HEK293T (cell line): ENCODE data around the gene UNCX.
"Not testable (repeated sequence)": the region's sequence is repeated elsewhere in the genome, so short reads cannot be mapped to it uniquely, and the experiment has no call there.

ENCODE experiments used
- CTCF ChIA-PET: fragments of 350-600 bp; formaldehyde crosslinking; extraction: SDS; loops from one replicate; lab custom pipeline; 2021; ENCODE audit warnings: antibody characterized with exemption, inconsistent platforms; lab: Yijun Ruan, JAX
- POLR2A ChIA-PET: fragments of 350-600 bp; formaldehyde crosslinking; extraction: SDS; loops from one replicate; lab custom pipeline; 2020; ENCODE audit warnings: antibody characterized with exemption, inconsistent platforms; lab: Yijun Ruan, JAX
- DNase-seq: peaks from one replicate; pipeline ENCODE4 v3.0.0; 2012; ENCODE audit warnings: mixed read lengths; ENCODE audit errors: extremely low spot score
- ARNT ChIP-seq: fragments of 450-650 bp; IDR thresholded peaks from 2 replicates; pipeline ENCODE4 v1.6.1; 2017; ENCODE audit warnings: mild to moderate bottlenecking
- BHLHE40 ChIP-seq: fragments of 450-650 bp; IDR thresholded peaks from 2 replicates; pipeline ENCODE4 v1.6.1; 2016; ENCODE audit warnings: mild to moderate bottlenecking, moderate library complexity, borderline replicate concordance
- CTBP1 ChIP-seq: fragments of 450-650 bp; IDR thresholded peaks from 2 replicates; pipeline ENCODE4 v1.6.1; 2016; ENCODE audit warnings: borderline replicate concordance
- ELF4 ChIP-seq: fragments of 450-650 bp; IDR thresholded peaks from 2 replicates; pipeline ENCODE4 v1.6.1; 2017; ENCODE audit warnings: antibody characterized with exemption
- FOXA1 ChIP-seq: fragments of 450-650 bp; IDR thresholded peaks from 2 replicates; pipeline ENCODE4 v1.6.1; 2016; ENCODE audit warnings: mild to moderate bottlenecking
- FOXK2 ChIP-seq: fragments of 450-650 bp; IDR thresholded peaks from 2 replicates; pipeline ENCODE4 v1.6.1; 2016; ENCODE audit warnings: mild to moderate bottlenecking
- FOXM1 ChIP-seq: fragments of 450-650 bp; IDR thresholded peaks from 2 replicates; pipeline ENCODE4 v1.6.1; 2017; ENCODE audit warnings: mild to moderate bottlenecking, borderline replicate concordance
- HDGF ChIP-seq: fragments of 450-650 bp; IDR thresholded peaks from 2 replicates; pipeline ENCODE4 v1.6.1; 2017; ENCODE audit warnings: antibody characterized with exemption, borderline replicate concordance
- L3MBTL2 ChIP-seq: fragments of 450-650 bp; conservative IDR thresholded peaks from 2 replicates; pipeline ENCODE4 v1.6.1; 2016; ENCODE audit warnings: mild to moderate bottlenecking
- LEF1 ChIP-seq: fragments of 450-650 bp; IDR thresholded peaks from 2 replicates; pipeline ENCODE4 v1.6.1; 2017; ENCODE audit warnings: mild to moderate bottlenecking, borderline replicate concordance
- NFRKB ChIP-seq: fragments of 450-650 bp; IDR thresholded peaks from 2 replicates; pipeline ENCODE4 v1.6.1; 2016; ENCODE audit warnings: mild to moderate bottlenecking, moderate library complexity
- PKNOX1 ChIP-seq: fragments of 450-650 bp; IDR thresholded peaks from 2 replicates; pipeline ENCODE4 v1.6.1; 2016
- SP1 ChIP-seq: fragments of 450-650 bp; IDR thresholded peaks from 2 replicates; pipeline ENCODE4 v1.6.1; 2017
- SUZ12 ChIP-seq: fragments of 450-650 bp; IDR thresholded peaks from 2 replicates; pipeline ENCODE4 v1.6.1; 2016; ENCODE audit warnings: mild to moderate bottlenecking
- TARDBP ChIP-seq: fragments of 450-650 bp; IDR thresholded peaks from 2 replicates; pipeline ENCODE4 v1.6.1; 2016
- ZNF384 ChIP-seq: fragments of 450-650 bp; IDR thresholded peaks from 2 replicates; pipeline ENCODE4 v1.6.1; 2016

The UNCX gene

GRCh38 chr7:1232623-1233332 lies at the start of gene UNCX:
Gene UNCX, plus strand, starts transcription at chr7:1232872. Its CDS starts 146 bp downstream, at chr7:1233018.
- DNase-seq = no peak
- POLR2A ChIA-PET = interaction anchor here (0.6 kb wide), 1 partner anchor 22 kb away, joined by 3 read pairs; no protein-coding TSS in a partner anchor
- CTCF ChIA-PET = no interaction called here
- TF ChIP-seq PKNOX1 (no peak), HDGF (no peak), FOXA1 (no peak), FOXM1 (no peak), ELF4 (no peak), ZNF384 (no peak), FOXK2 (no peak), BHLHE40 (no peak), SUZ12 (no peak), LEF1 (no peak), CTBP1 (no peak), ARNT (no peak), NFRKB (no peak), SP1 (no peak), L3MBTL2 (no peak), TARDBP (no peak)

- TF ChIP-seq PKNOX1 (no peak), FOXK2 (no peak), CTBP1 (no peak), NFRKB (no peak), ARNT (no peak), SP1 (no peak), SUZ12 (no peak), FOXM1 (no peak), ZNF384 (no peak), FOXA1 (no peak), TARDBP (no peak), L3MBTL2 (no peak), LEF1 (no peak), HDGF (no peak), BHLHE40 (no peak), ELF4 (no peak)
- CTCF ChIA-PET = interaction anchor here (1.4 kb wide), 1 partner anchor 10 kb away, joined by 3 read pairs; no protein-coding TSS in a partner anchor
- POLR2A ChIA-PET = no interaction called here
- DNase-seq = no peak
Measured at GRCh38 chr7:1187127-1187526, 45.5 kb upstream of the UNCX start.

- TF ChIP-seq FOXA1 (no peak), SP1 (no peak), FOXK2 (no peak), L3MBTL2 (no peak), CTBP1 (no peak), ELF4 (no peak), TARDBP (no peak)
- CTCF ChIA-PET = no interaction called here
- POLR2A ChIA-PET = no interaction called here
- DNase-seq = no peak
Measured at GRCh38 chr7:1188720-1189294, 43.9 kb upstream of the UNCX start.

- CTCF ChIA-PET = no interaction called here
- POLR2A ChIA-PET = no interaction called here
- no peak for DNase-seq
- TF ChIP-seq HDGF (no peak), FOXM1 (no peak), SP1 (no peak)
Measured at GRCh38 chr7:1189986-1190772, 42.5 kb upstream of the UNCX start.

- TF ChIP-seq ARNT (no peak), L3MBTL2 (no peak), ELF4 (no peak)
- POLR2A ChIA-PET = interaction anchor here (1.1 kb wide), 1 partner anchor 32 kb away, joined by 3 read pairs; the partner anchor contains the start of gene ZFAND2A
- DNase-seq = no peak
- CTCF ChIA-PET = interaction anchor here (1.1 to 2.1 kb wide), 3 partner anchors 10 to 36 kb away, joined by 3 to 14 read pairs (median 4); no protein-coding TSS in a partner anchor
Measured at GRCh38 chr7:1192171-1192676, 40.4 kb upstream of the UNCX start.

- no peak for DNase-seq
- ChIA-PET POLR2A (no interaction called here), CTCF (interaction anchor here (0.7 to 2.1 kb wide), 3 partner anchors 11 to 200 kb away, joined by 3 to 14 read pairs (median 5); no protein-coding TSS in a partner anchor)
- TF ChIP-seq FOXK2 (no peak), TARDBP (no peak), L3MBTL2 (no peak), HDGF (no peak), ELF4 (no peak), PKNOX1 (no peak), ZNF384 (no peak), SP1 (no peak), BHLHE40 (no peak), CTBP1 (no peak), ARNT (no peak), SUZ12 (no peak), LEF1 (no peak), NFRKB (no peak), FOXM1 (no peak), FOXA1 (no peak)
Measured at GRCh38 chr7:1193593-1194424, 38.9 kb upstream of the UNCX start.

- DNase-seq, POLR2A ChIA-PET, CTCF ChIA-PET: not testable (repeated sequence)
Measured at GRCh38 chr7:1196441-1196840, 36.2 kb upstream of the UNCX start.
